Central memory CD8-positive, alpha-beta T cell (primary cell): ENCODE results near the gene DOCK1.

Experiments
- ATAC-seq: fragments of 150-1000 bp; cut with Tn5 transposase; replicated peaks from 2 replicates; pipeline ENCODE4 v1.10.0; 2022; ENCODE audit warnings: mild to moderate bottlenecking, moderate FRiP score, moderate number of reproducible peaks; ENCODE audit not compliant: poor library complexity, severe bottlenecking; ENCODE audit errors: extremely low read depth
- DNase-seq, 2 donors: peaks; one replicate each; pipeline ENCODE4 v3.0.0; 2021; ENCODE audit warnings: low spot score in 2 of 2
- H3K27ac Mint-ChIP-seq: one replicate; pipeline ENCODE4 v1.8.0; 2022; ENCODE audit warnings: low read depth, mild to moderate bottlenecking, moderate library complexity, mixed read lengths
- H3K27me3 Mint-ChIP-seq: one replicate; pipeline ENCODE4 v1.8.0; 2022; ENCODE audit warnings: mixed read lengths
- H3K36me3 Mint-ChIP-seq: one replicate; pipeline ENCODE4 v1.8.0; 2022; ENCODE audit warnings: mild to moderate bottlenecking, moderate library complexity, mixed read lengths; ENCODE audit not compliant: insufficient read depth
- H3K4me1 Mint-ChIP-seq: one replicate; pipeline ENCODE4 v1.8.0; 2022; ENCODE audit warnings: mixed read lengths
- H3K4me3 Mint-ChIP-seq: one replicate; pipeline ENCODE4 v1.8.0; 2022; ENCODE audit warnings: mild to moderate bottlenecking, moderate library complexity, mixed read lengths
- H3K9me3 Mint-ChIP-seq: one replicate; pipeline ENCODE4 v1.8.0; 2022; ENCODE audit warnings: mixed read lengths

Gene DOCK1

GRCh38 chr10:127444155-127444554, 538.9 kb downstream of the DOCK1 start:
- no peaks in the 10 kb centered on the region for H3K27me3 Mint-ChIP-seq
- no peak for ATAC-seq

GRCh38 chr10:127447197-127447596, 542.0 kb downstream of the DOCK1 start:
- no peaks in the 10 kb centered on the region for H3K9me3 Mint-ChIP-seq
- H3K4me3 Mint-ChIP-seq = no peak overlapping the region
- H3K36me3 Mint-ChIP-seq = peaks cover 2% of the 10 kb centered on the region
- H3K4me1 Mint-ChIP-seq = no peaks in the 10 kb centered on the region
- H3K27me3 Mint-ChIP-seq = no peaks in the 10 kb centered on the region
- DNase-seq = no peak
- H3K27ac Mint-ChIP-seq = no peak overlapping the region
- no peak for ATAC-seq

More at GRCh38 chr10:127444155-127444554, 538.9 kb downstream of the DOCK1 start:
- peaks cover 2% of the 10 kb centered on the region for H3K36me3 Mint-ChIP-seq
- no peak for DNase-seq
- H3K9me3 Mint-ChIP-seq = no peaks in the 10 kb centered on the region
- H3K4me1 Mint-ChIP-seq = no peaks in the 10 kb centered on the region
- no peak overlapping the region for H3K27ac Mint-ChIP-seq
- no peak overlapping the region for H3K4me3 Mint-ChIP-seq

GRCh38 chr10:127449490-127449889, 544.3 kb downstream of the DOCK1 start:
- Mint-ChIP-seq H3K9me3 (no peaks in the 10 kb centered on the region), H3K36me3 (peaks cover 2% of the 10 kb centered on the region), H3K27ac (no peak overlapping the region), H3K4me1 (no peaks in the 10 kb centered on the region), H3K4me3 (no peak overlapping the region), H3K27me3 (no peaks in the 10 kb centered on the region)
- ATAC-seq (no peak), DNase-seq (no peak)

GRCh38 chr10:127450644-127451043, 545.4 kb downstream of the DOCK1 start:
- ATAC-seq = no peak
- no peak overlapping the region for H3K27ac Mint-ChIP-seq
- no peaks in the 10 kb centered on the region for H3K4me1 Mint-ChIP-seq
- peaks cover 2% of the 10 kb centered on the region for H3K36me3 Mint-ChIP-seq
- DNase-seq = no peak
- no peaks in the 10 kb centered on the region for H3K27me3 Mint-ChIP-seq
- H3K4me3 Mint-ChIP-seq = no peak overlapping the region
- H3K9me3 Mint-ChIP-seq = no peaks in the 10 kb centered on the region

- DNase-seq (no peak), ATAC-seq (no peak)
- H3K4me1 Mint-ChIP-seq = no peaks in the 10 kb centered on the region
- H3K27me3 Mint-ChIP-seq = peaks cover 6% of the 10 kb centered on the region
- H3K36me3 Mint-ChIP-seq = peaks cover 2% of the 10 kb centered on the region
- no peak overlapping the region for H3K27ac Mint-ChIP-seq
- H3K9me3 Mint-ChIP-seq = no peaks in the 10 kb centered on the region
- H3K4me3 Mint-ChIP-seq = no peak overlapping the region
Measured at GRCh38 chr10:127451628-127452027, 546.4 kb downstream of the DOCK1 start.

GRCh38 chr10:127452568-127452967, 547.3 kb downstream of the DOCK1 start:
- ATAC-seq = no peak
- Mint-ChIP-seq H3K4me3 (no peak overlapping the region), H3K36me3 (peaks cover 1% of the 10 kb centered on the region), H3K27me3 (peaks cover 6% of the 10 kb centered on the region), H3K27ac (no peak overlapping the region), H3K9me3 (no peaks in the 10 kb centered on the region), H3K4me1 (no peaks in the 10 kb centered on the region)
- DNase-seq = no peak

GRCh38 chr10:127453706-127454105, 548.5 kb downstream of the DOCK1 start:
- H3K4me1 Mint-ChIP-seq = no peaks in the 10 kb centered on the region
- no peak for ATAC-seq
- H3K4me3 Mint-ChIP-seq = no peak overlapping the region
- no peaks in the 10 kb centered on the region for H3K36me3 Mint-ChIP-seq
- no peak overlapping the region for H3K27ac Mint-ChIP-seq
- H3K9me3 Mint-ChIP-seq = no peaks in the 10 kb centered on the region
- no peak for DNase-seq
- H3K27me3 Mint-ChIP-seq = peaks cover 6% of the 10 kb centered on the region

GRCh38 chr10:127456122-127456521, 550.9 kb downstream of the DOCK1 start:
- Mint-ChIP-seq H3K36me3 (no peaks in the 10 kb centered on the region), H3K4me3 (no peak overlapping the region), H3K27ac (no peak overlapping the region), H3K27me3 (peaks cover 6% of the 10 kb centered on the region), H3K9me3 (no peaks in the 10 kb centered on the region), H3K4me1 (no peaks in the 10 kb centered on the region)
- no peak for DNase-seq
- no peak for ATAC-seq

GRCh38 chr10:127458016-127458810, 553.0 kb downstream of the DOCK1 start:
- Mint-ChIP-seq H3K27me3 (peaks cover 6% of the 10 kb centered on the region), H3K36me3 (no peaks in the 10 kb centered on the region), H3K4me3 (no peak overlapping the region), H3K4me1 (no peaks in the 10 kb centered on the region), H3K27ac (no peak overlapping the region), H3K9me3 (no peaks in the 10 kb centered on the region)
- DNase-seq (no peak), ATAC-seq (no peak)

- Mint-ChIP-seq H3K9me3 (no peaks in the 10 kb centered on the region), H3K27ac (no peak overlapping the region), H3K36me3 (no peaks in the 10 kb centered on the region), H3K4me3 (no peak overlapping the region), H3K27me3 (peaks cover 6% of the 10 kb centered on the region), H3K4me1 (no peaks in the 10 kb centered on the region)
- ATAC-seq (no peak), DNase-seq (no peak)
Measured at GRCh38 chr10:127458829-127459228, 553.6 kb downstream of the DOCK1 start.

GRCh38 chr10:127459918-127460317, 554.7 kb downstream of the DOCK1 start:
- H3K4me3 Mint-ChIP-seq = no peak overlapping the region
- no peaks in the 10 kb centered on the region for H3K9me3 Mint-ChIP-seq
- peaks cover 6% of the 10 kb centered on the region for H3K27me3 Mint-ChIP-seq
- H3K4me1 Mint-ChIP-seq = no peaks in the 10 kb centered on the region
- H3K27ac Mint-ChIP-seq = no peak overlapping the region
- H3K36me3 Mint-ChIP-seq = no peaks in the 10 kb centered on the region
- DNase-seq = no peak
- no peak for ATAC-seq

- Mint-ChIP-seq H3K9me3 (no peaks in the 10 kb centered on the region), H3K4me1 (no peaks in the 10 kb centered on the region), H3K4me3 (no peak overlapping the region), H3K27me3 (no peaks in the 10 kb centered on the region), H3K36me3 (no peaks in the 10 kb centered on the region), H3K27ac (no peak overlapping the region)
- DNase-seq (no peak), ATAC-seq (no peak)
Measured at GRCh38 chr10:127462643-127463295, 557.5 kb downstream of the DOCK1 start.

- Mint-ChIP-seq H3K4me3 (no peak overlapping the region), H3K36me3 (no peaks in the 10 kb centered on the region), H3K27me3 (no peaks in the 10 kb centered on the region), H3K4me1 (no peaks in the 10 kb centered on the region), H3K27ac (no peak overlapping the region), H3K9me3 (no peaks in the 10 kb centered on the region)
- ATAC-seq = no peak
- no peak for DNase-seq
Measured at GRCh38 chr10:127463548-127463947, 558.3 kb downstream of the DOCK1 start.
